ENCODE data around the gene COPS7A.
"Not testable (repeated sequence)": the region's sequence is repeated elsewhere in the genome, so short reads cannot be mapped to it uniquely, and the experiment has no call there.

Gene COPS7A

GRCh38 chr12:6708351-6708750 lies 15.5 kb upstream of the COPS7A start:
- not testable (repeated sequence) for H3K27me3 ChIP-seq (ENCODE audit: control insufficient read depth, insufficient read depth, low read length); H3K36me3 ChIP-seq (ENCODE audit: control insufficient read depth, insufficient read depth, low read length); H3K9me3 ChIP-seq (ENCODE audit: control insufficient read depth, insufficient read depth, low read depth, low read length)

GRCh38 chr12:6708960-6709394 lies 14.9 kb upstream of the COPS7A start:
- H3K27ac ChIP-seq (ENCODE audit: low read depth, low read length), result no peak overlapping the region

More at GRCh38 chr12:6708351-6708750, 15.5 kb upstream of the COPS7A start:
- not testable (repeated sequence) for H3K27ac ChIP-seq (ENCODE audit: low read depth, low read length); H3K4me3 ChIP-seq (ENCODE audit: low read depth, low read length); H3K4me1 ChIP-seq (ENCODE audit: control insufficient read depth, insufficient read depth, low read length); H3K9ac ChIP-seq (ENCODE audit: low read length)

GRCh38 chr12:6716031-6716873 lies 7.6 kb upstream of the COPS7A start:
- H3K9me3 ChIP-seq (ENCODE audit: control insufficient read depth, insufficient read depth, low read depth, low read length); H3K27me3 ChIP-seq (ENCODE audit: control insufficient read depth, insufficient read depth, low read length); H3K36me3 ChIP-seq (ENCODE audit: control insufficient read depth, insufficient read depth, low read length); H3K4me3 ChIP-seq (ENCODE audit: low read depth, low read length); H3K27ac ChIP-seq (ENCODE audit: low read depth, low read length); H3K4me1 ChIP-seq (ENCODE audit: control insufficient read depth, insufficient read depth, low read length); H3K9ac ChIP-seq (ENCODE audit: low read length): not testable (repeated sequence)

More at GRCh38 chr12:6708960-6709394, 14.9 kb upstream of the COPS7A start:
- Histone ChIP-seq H3K4me3 (ENCODE audit: low read depth, low read length) (no peak overlapping the region), H3K27me3 (ENCODE audit: control insufficient read depth, insufficient read depth, low read length) (no peaks in the 10 kb centered on the region), H3K9ac (ENCODE audit: low read length) (no peak overlapping the region), H3K36me3 (ENCODE audit: control insufficient read depth, insufficient read depth, low read length) (no peaks in the 10 kb centered on the region), H3K4me1 (ENCODE audit: control insufficient read depth, insufficient read depth, low read length) (no peaks in the 10 kb centered on the region), H3K9me3 (ENCODE audit: control insufficient read depth, insufficient read depth, low read depth, low read length) (no peaks in the 10 kb centered on the region)

DNA sequence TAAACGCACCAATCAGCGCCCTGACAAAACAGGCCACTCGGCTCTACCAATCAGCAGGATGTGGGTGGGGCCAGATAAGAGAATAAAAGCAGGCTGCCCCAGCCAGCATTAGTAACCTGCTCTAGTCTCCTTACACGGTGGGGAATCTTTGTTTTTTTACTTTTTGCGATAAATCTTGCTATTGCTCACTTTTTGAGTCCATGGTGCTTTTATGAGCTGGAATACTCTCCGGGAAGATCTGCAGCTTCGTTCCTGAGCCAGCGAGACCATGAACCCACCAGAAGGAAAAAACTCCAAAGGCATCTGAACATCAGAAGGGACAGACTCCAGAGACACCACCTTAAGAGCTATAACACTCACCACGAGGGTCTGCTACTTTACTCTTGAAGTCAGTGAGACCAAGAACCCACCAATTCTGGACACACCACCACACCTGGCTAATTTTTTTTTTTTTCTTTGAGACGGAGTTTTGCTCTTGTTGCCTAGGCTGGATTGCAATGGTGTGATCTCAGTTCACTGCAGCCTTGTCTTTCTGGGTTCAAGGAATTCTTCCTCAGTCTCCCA lies 6.9 kb upstream of the COPS7A start:
- no peak overlapping the region for H3K9ac ChIP-seq (ENCODE audit: low read length)

DNA sequence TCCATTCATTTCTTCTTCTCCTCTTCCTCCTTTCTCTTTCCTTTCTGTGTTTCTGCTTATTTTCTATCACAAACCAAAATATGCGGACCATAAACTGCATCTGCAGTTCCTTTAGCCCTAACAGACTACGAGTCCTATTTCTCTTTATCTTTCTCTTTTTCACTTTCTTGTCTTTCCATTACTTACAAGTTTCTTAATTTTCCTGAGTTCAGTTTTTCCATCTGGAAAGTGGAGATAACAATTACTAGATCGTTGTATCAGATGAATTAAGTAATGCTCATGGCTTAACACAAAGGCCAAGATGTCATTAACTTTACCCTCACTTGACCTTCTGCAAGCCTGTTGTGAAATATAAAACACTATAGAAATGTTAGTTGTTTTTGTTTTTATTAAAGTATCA lies 983 bp upstream of the COPS7A start:
- H3K27me3 ChIP-seq (ENCODE audit: control insufficient read depth, insufficient read depth, low read length), result no peaks in the 10 kb centered on the region
- H3K4me1 ChIP-seq (ENCODE audit: control insufficient read depth, insufficient read depth, low read length), result peaks cover 7% of the 10 kb centered on the region; the same call in 1 of the 2 replicates
- no peak overlapping the region for H3K27ac ChIP-seq (ENCODE audit: low read depth, low read length)
- H3K9ac ChIP-seq (ENCODE audit: low read length), result no peak overlapping the region
- peak overlapping the region; percentile 85 for H3K4me3 ChIP-seq (ENCODE audit: low read depth, low read length)
- no peaks in the 10 kb centered on the region for H3K9me3 ChIP-seq (ENCODE audit: control insufficient read depth, insufficient read depth, low read depth, low read length)
- peaks cover 10% of the 10 kb centered on the region for H3K36me3 ChIP-seq (ENCODE audit: control insufficient read depth, insufficient read depth, low read length)

More for the DNA sequence above, 6.9 kb upstream of the COPS7A start:
- no peaks in the 10 kb centered on the region for H3K36me3 ChIP-seq (ENCODE audit: control insufficient read depth, insufficient read depth, low read length)
- no peaks in the 10 kb centered on the region for H3K4me1 ChIP-seq (ENCODE audit: control insufficient read depth, insufficient read depth, low read length)
- H3K27me3 ChIP-seq (ENCODE audit: control insufficient read depth, insufficient read depth, low read length), result no peaks in the 10 kb centered on the region
- H3K27ac ChIP-seq (ENCODE audit: low read depth, low read length), result no peak overlapping the region
- H3K4me3 ChIP-seq (ENCODE audit: low read depth, low read length), result no peak overlapping the region
- H3K9me3 ChIP-seq (ENCODE audit: control insufficient read depth, insufficient read depth, low read depth, low read length), result no peaks in the 10 kb centered on the region

DNA sequence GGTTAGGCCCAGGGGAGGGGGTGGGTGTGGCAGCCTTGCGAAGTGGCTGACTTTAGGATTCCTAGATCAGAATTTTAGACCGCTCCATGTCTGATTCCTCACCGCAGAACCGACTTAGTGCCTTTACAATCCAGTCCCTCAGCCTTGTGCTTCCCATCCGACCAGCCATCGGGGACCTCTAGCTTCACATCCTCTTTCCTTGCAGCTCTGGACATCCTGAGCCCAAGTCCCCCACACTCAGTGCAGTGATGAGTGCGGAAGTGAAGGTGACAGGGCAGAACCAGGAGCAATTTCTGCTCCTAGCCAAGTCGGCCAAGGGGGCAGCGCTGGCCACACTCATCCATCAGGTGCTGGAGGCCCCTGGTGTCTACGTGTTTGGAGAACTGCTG lies 557 bp downstream of the COPS7A start:
- Histone ChIP-seq H3K4me1 (ENCODE audit: control insufficient read depth, insufficient read depth, low read length) (peaks cover 7% of the 10 kb centered on the region; the same call in 1 of the 2 replicates), H3K27ac (ENCODE audit: low read depth, low read length) (peak overlapping the region; percentile 67; the same call in 1 of the 2 replicates)

DNA sequence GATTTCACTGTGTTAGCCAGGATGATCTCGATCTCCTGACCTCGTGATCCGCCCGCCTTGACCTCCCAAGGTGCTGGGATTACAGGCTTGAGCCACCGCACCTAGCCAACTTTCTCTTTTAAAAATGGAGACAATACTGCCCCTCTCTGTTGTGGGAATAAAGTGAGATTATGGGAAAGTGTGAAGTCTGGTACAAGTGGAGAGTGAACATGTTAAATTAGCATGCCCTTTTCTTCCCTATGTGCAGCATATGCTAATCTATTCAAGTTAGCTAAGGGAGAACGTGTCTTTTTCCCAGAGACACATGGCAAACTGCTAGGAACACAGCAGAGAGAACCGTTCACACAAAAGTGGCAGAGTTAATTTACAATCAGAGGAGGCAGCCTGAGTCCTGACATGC lies 1.5 kb downstream of the COPS7A start:
- Histone ChIP-seq H3K4me3 (ENCODE audit: low read depth, low read length) (no peak overlapping the region), H3K27me3 (ENCODE audit: control insufficient read depth, insufficient read depth, low read length) (no peaks in the 10 kb centered on the region), H3K4me1 (ENCODE audit: control insufficient read depth, insufficient read depth, low read length) (peaks cover 7% of the 10 kb centered on the region; the same call in 1 of the 2 replicates), H3K36me3 (ENCODE audit: control insufficient read depth, insufficient read depth, low read length) (peaks cover 35% of the 10 kb centered on the region), H3K27ac (ENCODE audit: low read depth, low read length) (no peak overlapping the region), H3K9me3 (ENCODE audit: control insufficient read depth, insufficient read depth, low read depth, low read length) (no peaks in the 10 kb centered on the region), H3K9ac (ENCODE audit: low read length) (no peak overlapping the region)

More for the DNA sequence above, 557 bp downstream of the COPS7A start:
- Histone ChIP-seq H3K9me3 (ENCODE audit: control insufficient read depth, insufficient read depth, low read depth, low read length) (no peaks in the 10 kb centered on the region), H3K9ac (ENCODE audit: low read length) (peak overlapping the region; percentile 77), H3K4me3 (ENCODE audit: low read depth, low read length) (peak overlapping the region; percentile 85), H3K27me3 (ENCODE audit: control insufficient read depth, insufficient read depth, low read length) (no peaks in the 10 kb centered on the region), H3K36me3 (ENCODE audit: control insufficient read depth, insufficient read depth, low read length) (peaks cover 25% of the 10 kb centered on the region)

GRCh38 chr12:6729186-6729585 lies 5.3 kb downstream of the COPS7A start:
- no peak overlapping the region for H3K27ac ChIP-seq (ENCODE audit: low read depth, low read length)
- no peak overlapping the region for H3K4me3 ChIP-seq (ENCODE audit: low read depth, low read length)
- H3K36me3 ChIP-seq (ENCODE audit: control insufficient read depth, insufficient read depth, low read length), result peaks cover 50% of the 10 kb centered on the region
- no peaks in the 10 kb centered on the region for H3K27me3 ChIP-seq (ENCODE audit: control insufficient read depth, insufficient read depth, low read length)
- no peak overlapping the region for H3K9ac ChIP-seq (ENCODE audit: low read length)
- peaks cover 7% of the 10 kb centered on the region; the same call in 1 of the 2 replicates for H3K4me1 ChIP-seq (ENCODE audit: control insufficient read depth, insufficient read depth, low read length)
- no peaks in the 10 kb centered on the region for H3K9me3 ChIP-seq (ENCODE audit: control insufficient read depth, insufficient read depth, low read depth, low read length)

GRCh38 chr12:6730169-6730568 lies 6.3 kb downstream of the COPS7A start:
- no peaks in the 10 kb centered on the region for H3K9me3 ChIP-seq (ENCODE audit: control insufficient read depth, insufficient read depth, low read depth, low read length)
- H3K36me3 ChIP-seq (ENCODE audit: control insufficient read depth, insufficient read depth, low read length), result peaks cover 53% of the 10 kb centered on the region
- no peaks in the 10 kb centered on the region for H3K4me1 ChIP-seq (ENCODE audit: control insufficient read depth, insufficient read depth, low read length)
- no peaks in the 10 kb centered on the region for H3K27me3 ChIP-seq (ENCODE audit: control insufficient read depth, insufficient read depth, low read length)
- H3K9ac ChIP-seq (ENCODE audit: low read length), result no peak overlapping the region
- no peak overlapping the region for H3K27ac ChIP-seq (ENCODE audit: low read depth, low read length)
- no peak overlapping the region for H3K4me3 ChIP-seq (ENCODE audit: low read depth, low read length)

DNA sequence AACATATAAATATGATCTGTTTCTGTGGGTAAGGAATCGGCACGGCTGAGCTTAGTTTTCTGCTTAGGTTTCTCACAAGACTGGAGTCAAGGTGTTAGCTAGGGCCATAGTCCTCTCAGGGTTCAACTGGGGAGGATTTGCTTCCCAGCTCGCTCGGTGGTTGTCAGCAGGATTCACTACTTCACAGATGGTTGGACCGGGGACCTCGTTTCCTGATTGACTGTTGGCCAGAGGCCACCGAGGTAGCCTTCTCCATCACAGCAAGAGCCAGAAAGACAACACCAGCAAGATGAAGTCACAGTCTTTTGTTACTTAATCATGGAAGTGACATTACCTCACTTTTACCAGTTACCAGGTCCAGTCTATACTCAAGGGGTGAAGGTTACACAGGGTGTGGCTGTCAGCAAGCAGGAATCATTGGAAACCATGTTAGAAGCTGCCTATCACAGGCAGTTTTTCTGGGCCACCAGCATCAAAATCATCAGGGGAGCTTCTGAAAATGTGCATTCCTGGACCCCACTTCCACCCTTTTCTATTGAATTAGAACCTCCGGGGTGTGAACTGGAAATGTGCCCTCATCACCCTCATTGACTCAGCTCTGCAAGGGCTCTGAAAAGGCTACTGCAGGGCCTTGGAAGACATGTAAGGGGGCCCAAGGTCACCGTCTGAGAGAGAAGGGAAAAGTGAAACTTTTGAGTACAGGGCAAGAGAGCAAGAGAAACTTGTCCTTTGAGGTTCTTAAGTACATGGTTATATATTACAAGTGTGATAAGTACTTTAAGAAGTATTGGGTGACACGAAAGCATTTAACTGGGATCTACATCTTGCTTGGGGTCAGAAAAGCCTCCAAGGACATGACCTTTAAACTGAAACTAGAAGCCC lies 10.9 kb downstream of the COPS7A start:
- H3K27me3 ChIP-seq (ENCODE audit: control insufficient read depth, insufficient read depth, low read length), result no peaks in the 10 kb centered on the region
- no peaks in the 10 kb centered on the region for H3K4me1 ChIP-seq (ENCODE audit: control insufficient read depth, insufficient read depth, low read length)
- H3K27ac ChIP-seq (ENCODE audit: low read depth, low read length), result no peak overlapping the region
- no peaks in the 10 kb centered on the region for H3K9me3 ChIP-seq (ENCODE audit: control insufficient read depth, insufficient read depth, low read depth, low read length)
- no peak overlapping the region for H3K4me3 ChIP-seq (ENCODE audit: low read depth, low read length)
- H3K36me3 ChIP-seq (ENCODE audit: control insufficient read depth, insufficient read depth, low read length), result peaks cover 25% of the 10 kb centered on the region
- no peak overlapping the region for H3K9ac ChIP-seq (ENCODE audit: low read length)

Data from HUES6 (cell line).